Osteocyte (in vitro differentiated cells): ENCODE data around the gene C1orf167. TPM values are rescaled to one million over a fixed set of nuclear protein-coding genes. Genes with fewer than 3 reads are reported as not detected.
A peak's percentile ranks its signal among the peaks of the same experiment; 100 is the strongest.

ENCODE experiments used
- DNase-seq: peaks from one replicate; pipeline ENCODE4 v3.0.0; 2021; ENCODE audit warnings: mixed read lengths; ENCODE audit not compliant: unreplicated experiment; ENCODE audit errors: extremely low spot score
- H3K27ac Mint-ChIP-seq: one replicate; pipeline ENCODE4 v1.8.0; 2021; ENCODE audit warnings: mild to moderate bottlenecking, mixed read lengths; ENCODE audit not compliant: unreplicated experiment
- H3K27me3 Mint-ChIP-seq: one replicate; pipeline ENCODE4 v1.8.0; 2021; ENCODE audit warnings: mixed read lengths; ENCODE audit not compliant: unreplicated experiment
- H3K36me3 Mint-ChIP-seq: one replicate; pipeline ENCODE4 v1.8.0; 2021; ENCODE audit warnings: mixed read lengths; ENCODE audit not compliant: unreplicated experiment
- H3K4me1 Mint-ChIP-seq: one replicate; pipeline ENCODE4 v1.8.0; 2021; ENCODE audit warnings: mixed read lengths; ENCODE audit not compliant: unreplicated experiment
- H3K4me3 Mint-ChIP-seq: one replicate; pipeline ENCODE4 v1.8.0; 2021; ENCODE audit warnings: mild to moderate bottlenecking, moderate library complexity, mixed read lengths; ENCODE audit not compliant: unreplicated experiment
- H3K9me3 Mint-ChIP-seq: one replicate; pipeline ENCODE4 v1.8.0; 2021; ENCODE audit warnings: mixed read lengths; ENCODE audit not compliant: unreplicated experiment
- total RNA-seq: library from RNA; stranded (reverse); gene quantifications from 2 replicates; pipeline ENCODE4 v1.2.1, GENCODE V29; 2021
- TF ChIP-seq, protein P1 (sequence below): fragments of 200-600 bp; sonication (generic); IDR thresholded peaks from 2 replicates; pipeline ENCODE4 v1.5.0; 2021; ENCODE audit warnings: antibody characterized with exemption, mild to moderate bottlenecking, moderate library complexity

C1orf167 gene
- total RNA-seq, 1 donor from 2014 or later, result not detected

DNA sequence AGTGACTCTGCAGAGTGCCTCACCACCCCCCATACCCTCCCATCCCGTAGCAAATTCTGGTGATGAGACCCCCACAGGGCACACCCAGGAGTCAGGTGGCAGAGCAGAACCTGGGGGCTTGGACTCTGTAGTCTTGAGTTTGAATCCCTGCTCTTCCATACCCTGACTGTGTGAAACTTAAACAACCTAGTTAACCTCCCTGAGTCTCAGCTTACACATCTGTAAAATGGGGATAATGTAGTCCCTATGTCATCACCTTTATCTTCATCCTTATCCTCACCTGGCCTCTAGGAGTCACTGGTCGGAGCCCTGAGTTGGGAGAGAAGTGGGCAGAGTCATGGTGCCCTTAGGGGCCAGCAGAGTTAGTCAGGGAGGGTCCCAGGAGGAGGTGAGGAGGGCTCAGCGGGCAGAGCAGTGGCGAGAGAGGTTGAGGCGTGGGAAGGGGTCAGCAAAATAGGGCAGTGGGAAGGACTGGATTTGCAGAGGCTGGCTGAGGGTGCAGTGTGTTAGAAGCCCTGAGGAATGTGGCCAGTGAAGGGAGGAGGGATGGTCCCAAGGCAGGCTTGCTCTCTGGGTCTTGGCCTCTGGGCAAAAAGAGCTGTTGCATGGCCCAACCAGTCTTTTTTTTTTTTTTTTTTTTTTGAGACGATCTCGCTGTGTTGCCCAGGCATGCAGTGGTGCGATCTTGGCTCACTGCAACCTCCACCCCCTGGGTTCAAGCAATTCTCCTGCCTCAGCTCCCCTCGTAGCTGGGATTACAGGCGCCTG lies 18.6 kb downstream of the C1orf167 start:
- Mint-ChIP-seq H3K27ac (no peak overlapping the region), H3K27me3 (no peaks in the 10 kb centered on the region), H3K36me3 (no peaks in the 10 kb centered on the region), H3K4me1 (peaks cover 4% of the 10 kb centered on the region), H3K4me3 (no peak overlapping the region), H3K9me3 (no peaks in the 10 kb centered on the region)
- DNase-seq, result no peak
- TF ChIP-seq, protein P1, sequence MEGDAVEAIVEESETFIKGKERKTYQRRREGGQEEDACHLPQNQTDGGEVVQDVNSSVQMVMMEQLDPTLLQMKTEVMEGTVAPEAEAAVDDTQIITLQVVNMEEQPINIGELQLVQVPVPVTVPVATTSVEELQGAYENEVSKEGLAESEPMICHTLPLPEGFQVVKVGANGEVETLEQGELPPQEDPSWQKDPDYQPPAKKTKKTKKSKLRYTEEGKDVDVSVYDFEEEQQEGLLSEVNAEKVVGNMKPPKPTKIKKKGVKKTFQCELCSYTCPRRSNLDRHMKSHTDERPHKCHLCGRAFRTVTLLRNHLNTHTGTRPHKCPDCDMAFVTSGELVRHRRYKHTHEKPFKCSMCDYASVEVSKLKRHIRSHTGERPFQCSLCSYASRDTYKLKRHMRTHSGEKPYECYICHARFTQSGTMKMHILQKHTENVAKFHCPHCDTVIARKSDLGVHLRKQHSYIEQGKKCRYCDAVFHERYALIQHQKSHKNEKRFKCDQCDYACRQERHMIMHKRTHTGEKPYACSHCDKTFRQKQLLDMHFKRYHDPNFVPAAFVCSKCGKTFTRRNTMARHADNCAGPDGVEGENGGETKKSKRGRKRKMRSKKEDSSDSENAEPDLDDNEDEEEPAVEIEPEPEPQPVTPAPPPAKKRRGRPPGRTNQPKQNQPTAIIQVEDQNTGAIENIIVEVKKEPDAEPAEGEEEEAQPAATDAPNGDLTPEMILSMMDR, result no peak

DNA sequence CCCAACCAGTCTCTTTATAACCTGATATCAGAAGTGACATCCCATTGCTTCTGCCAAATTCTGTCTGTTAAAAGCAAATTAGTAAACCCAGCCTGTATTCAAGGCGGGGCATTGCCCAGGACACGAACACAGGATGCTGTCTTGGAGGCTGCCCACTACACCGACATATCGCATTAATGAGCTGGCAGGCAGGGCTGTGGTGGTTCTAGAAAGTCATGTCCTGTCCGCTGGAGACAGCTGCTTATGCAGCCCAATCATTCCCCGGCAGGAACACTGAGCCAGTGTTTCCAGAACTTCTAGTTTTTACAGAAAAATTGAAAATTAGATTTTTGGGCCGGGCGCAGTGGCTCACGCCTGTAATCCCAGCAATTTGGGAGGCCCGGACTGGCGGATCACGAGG lies 19.3 kb downstream of the C1orf167 start:
- H3K27me3 Mint-ChIP-seq, result no peaks in the 10 kb centered on the region
- TF ChIP-seq, protein P1, result no peak
- DNase-seq, result no peak
- no peak overlapping the region for H3K4me3 Mint-ChIP-seq
- no peaks in the 10 kb centered on the region for H3K9me3 Mint-ChIP-seq
- H3K27ac Mint-ChIP-seq, result no peak overlapping the region
- no peaks in the 10 kb centered on the region for H3K36me3 Mint-ChIP-seq
- peaks cover 7% of the 10 kb centered on the region for H3K4me1 Mint-ChIP-seq

DNA sequence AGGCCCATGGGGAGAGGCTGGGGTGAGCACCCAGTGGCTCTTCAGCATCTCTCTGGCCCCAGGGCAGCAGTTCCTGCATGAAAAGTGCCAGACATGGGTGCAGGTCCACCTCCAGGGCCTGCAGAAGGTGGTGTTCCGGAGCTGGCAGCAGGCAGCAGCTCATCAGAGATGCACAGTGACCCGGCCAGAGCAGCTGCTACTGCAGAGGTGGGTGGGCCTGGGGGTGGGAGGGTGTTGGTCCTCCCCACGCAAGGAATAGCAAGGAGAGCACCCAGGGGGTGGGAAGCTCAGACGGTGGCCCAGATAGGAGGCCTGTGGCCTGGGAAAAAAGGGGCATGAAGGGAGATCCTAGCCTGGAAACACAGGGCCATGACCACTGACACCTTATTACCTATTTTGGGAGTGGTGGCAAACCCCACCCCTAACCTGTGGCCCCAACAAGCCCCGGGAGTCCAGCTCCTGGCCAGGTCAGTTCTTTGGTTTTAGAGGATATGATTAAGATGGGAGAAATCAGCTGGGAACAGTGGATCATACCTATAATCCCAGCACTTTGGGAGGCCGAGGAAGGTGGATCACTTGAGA lies 20.2 kb downstream of the C1orf167 start:
- H3K27ac Mint-ChIP-seq, result no peak overlapping the region
- no peak for DNase-seq
- TF ChIP-seq, protein P1, result no peak
- peaks cover 16% of the 10 kb centered on the region for H3K4me1 Mint-ChIP-seq
- H3K9me3 Mint-ChIP-seq, result no peaks in the 10 kb centered on the region
- no peak overlapping the region for H3K4me3 Mint-ChIP-seq
- H3K36me3 Mint-ChIP-seq, result no peaks in the 10 kb centered on the region
- H3K27me3 Mint-ChIP-seq, result no peaks in the 10 kb centered on the region

GRCh38 chr1:11783556-11783955 lies 21.6 kb downstream of the C1orf167 start:
- DNase-seq, result no peak
- H3K4me3 Mint-ChIP-seq, result no peak overlapping the region
- H3K9me3 Mint-ChIP-seq, result no peaks in the 10 kb centered on the region
- H3K36me3 Mint-ChIP-seq, result no peaks in the 10 kb centered on the region
- peaks cover 28% of the 10 kb centered on the region for H3K4me1 Mint-ChIP-seq
- H3K27me3 Mint-ChIP-seq, result no peaks in the 10 kb centered on the region
- TF ChIP-seq, protein P1, result no peak
- no peak overlapping the region for H3K27ac Mint-ChIP-seq

DNA sequence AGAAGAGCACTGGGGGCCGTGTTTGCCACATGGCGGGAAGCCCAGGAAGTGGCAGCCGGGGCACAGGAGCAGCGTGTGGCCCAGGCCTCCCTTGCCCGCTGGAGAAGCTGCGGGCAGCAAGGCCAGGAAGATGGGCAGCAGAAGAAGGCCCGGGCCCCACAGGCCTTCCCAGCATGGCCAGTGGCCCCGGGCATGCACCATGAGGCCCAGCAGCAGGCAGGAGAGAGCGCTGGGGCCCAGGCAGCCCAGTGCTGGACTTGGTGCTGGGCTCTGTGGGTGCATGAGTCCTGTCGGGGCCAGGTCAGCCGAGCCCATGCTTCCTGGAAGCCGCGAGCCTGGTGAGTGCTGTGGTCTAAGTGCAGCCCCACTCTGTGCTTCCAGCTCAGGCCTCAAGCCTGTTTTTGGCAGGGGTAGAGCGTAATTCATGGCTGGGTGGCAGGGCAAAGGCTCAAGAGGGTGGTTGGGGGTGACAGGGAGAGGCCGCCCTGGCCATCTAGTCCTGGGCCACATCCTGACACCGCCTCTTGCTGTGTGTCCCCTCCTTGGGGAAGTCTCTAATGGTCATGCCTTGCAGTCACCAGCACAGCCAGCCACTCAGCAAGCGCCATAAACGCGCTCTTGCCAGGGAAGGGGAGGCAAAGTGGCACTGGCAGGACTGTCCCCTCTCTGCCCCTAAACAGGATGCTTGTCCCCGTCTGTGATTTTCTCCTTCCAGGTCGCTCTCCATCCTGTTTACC lies 22.4 kb downstream of the C1orf167 start:
- TF ChIP-seq, protein P1, result no peak
- H3K27me3 Mint-ChIP-seq, result no peaks in the 10 kb centered on the region
- no peak overlapping the region for H3K4me3 Mint-ChIP-seq
- peak; percentile 77 for DNase-seq
- no peaks in the 10 kb centered on the region for H3K36me3 Mint-ChIP-seq
- H3K27ac Mint-ChIP-seq, result no peak overlapping the region
- H3K9me3 Mint-ChIP-seq, result no peaks in the 10 kb centered on the region
- H3K4me1 Mint-ChIP-seq, result peaks cover 29% of the 10 kb centered on the region
